Right kidney (tissue), 9 donors: ENCODE data around the gene TTC21A.
"Not testable (repeated sequence)": the region's sequence is repeated elsewhere in the genome, so short reads cannot be mapped to it uniquely, and the experiment has no call there.

Experiments used
- DNase-seq: peaks from one replicate; pipeline ENCODE4 v3.0.0-alpha.2; 2016
- long read RNA-seq, 8 donors: transcript quantifications; one replicate each; lab custom pipeline, GENCODE V29; 2026

TTC21A gene, protein sequence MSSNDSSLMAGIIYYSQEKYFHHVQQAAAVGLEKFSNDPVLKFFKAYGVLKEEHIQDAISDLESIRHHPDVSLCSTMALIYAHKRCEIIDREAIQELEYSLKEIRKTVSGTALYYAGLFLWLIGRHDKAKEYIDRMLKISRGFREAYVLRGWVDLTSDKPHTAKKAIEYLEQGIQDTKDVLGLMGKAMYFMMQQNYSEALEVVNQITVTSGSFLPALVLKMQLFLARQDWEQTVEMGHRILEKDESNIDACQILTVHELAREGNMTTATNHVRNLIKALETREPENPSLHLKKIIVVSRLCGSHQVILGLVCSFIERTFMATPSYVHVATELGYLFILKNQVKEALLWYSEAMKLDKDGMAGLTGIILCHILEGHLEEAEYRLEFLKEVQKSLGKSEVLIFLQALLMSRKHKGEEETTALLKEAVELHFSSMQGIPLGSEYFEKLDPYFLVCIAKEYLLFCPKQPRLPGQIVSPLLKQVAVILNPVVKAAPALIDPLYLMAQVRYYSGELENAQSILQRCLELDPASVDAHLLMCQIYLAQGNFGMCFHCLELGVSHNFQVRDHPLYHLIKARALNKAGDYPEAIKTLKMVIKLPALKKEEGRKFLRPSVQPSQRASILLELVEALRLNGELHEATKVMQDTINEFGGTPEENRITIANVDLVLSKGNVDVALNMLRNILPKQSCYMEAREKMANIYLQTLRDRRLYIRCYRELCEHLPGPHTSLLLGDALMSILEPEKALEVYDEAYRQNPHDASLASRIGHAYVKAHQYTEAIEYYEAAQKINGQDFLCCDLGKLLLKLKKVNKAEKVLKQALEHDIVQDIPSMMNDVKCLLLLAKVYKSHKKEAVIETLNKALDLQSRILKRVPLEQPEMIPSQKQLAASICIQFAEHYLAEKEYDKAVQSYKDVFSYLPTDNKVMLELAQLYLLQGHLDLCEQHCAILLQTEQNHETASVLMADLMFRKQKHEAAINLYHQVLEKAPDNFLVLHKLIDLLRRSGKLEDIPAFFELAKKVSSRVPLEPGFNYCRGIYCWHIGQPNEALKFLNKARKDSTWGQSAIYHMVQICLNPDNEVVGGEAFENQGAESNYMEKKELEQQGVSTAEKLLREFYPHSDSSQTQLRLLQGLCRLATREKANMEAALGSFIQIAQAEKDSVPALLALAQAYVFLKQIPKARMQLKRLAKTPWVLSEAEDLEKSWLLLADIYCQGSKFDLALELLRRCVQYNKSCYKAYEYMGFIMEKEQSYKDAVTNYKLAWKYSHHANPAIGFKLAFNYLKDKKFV (N-terminal part only)
- long read RNA-seq, donor 1, partial matches to known transcripts = 0 of 4 reads
- long read RNA-seq, donor 1, other reads (novel, unspliced or antisense) = 0 of 4 reads
- long read RNA-seq, donor 2 = 0 reads
- long read RNA-seq, donor 3 = 0 reads
- long read RNA-seq, donor 4, partial matches to known transcripts = 0 of 1 reads
- long read RNA-seq, donor 4, other reads (novel, unspliced or antisense) = 0 of 1 reads
- long read RNA-seq, donor 5 = 0 reads
- long read RNA-seq, donor 6 = 0 reads
- long read RNA-seq, donor 7, partial matches to known transcripts = 0 of 1 reads
- long read RNA-seq, donor 7, other reads (novel, unspliced or antisense) = 0 of 1 reads
- long read RNA-seq, donor 8, partial matches to known transcripts = 0 of 1 reads
- long read RNA-seq, donor 8, other reads (novel, unspliced or antisense) = 0 of 1 reads

DNA sequence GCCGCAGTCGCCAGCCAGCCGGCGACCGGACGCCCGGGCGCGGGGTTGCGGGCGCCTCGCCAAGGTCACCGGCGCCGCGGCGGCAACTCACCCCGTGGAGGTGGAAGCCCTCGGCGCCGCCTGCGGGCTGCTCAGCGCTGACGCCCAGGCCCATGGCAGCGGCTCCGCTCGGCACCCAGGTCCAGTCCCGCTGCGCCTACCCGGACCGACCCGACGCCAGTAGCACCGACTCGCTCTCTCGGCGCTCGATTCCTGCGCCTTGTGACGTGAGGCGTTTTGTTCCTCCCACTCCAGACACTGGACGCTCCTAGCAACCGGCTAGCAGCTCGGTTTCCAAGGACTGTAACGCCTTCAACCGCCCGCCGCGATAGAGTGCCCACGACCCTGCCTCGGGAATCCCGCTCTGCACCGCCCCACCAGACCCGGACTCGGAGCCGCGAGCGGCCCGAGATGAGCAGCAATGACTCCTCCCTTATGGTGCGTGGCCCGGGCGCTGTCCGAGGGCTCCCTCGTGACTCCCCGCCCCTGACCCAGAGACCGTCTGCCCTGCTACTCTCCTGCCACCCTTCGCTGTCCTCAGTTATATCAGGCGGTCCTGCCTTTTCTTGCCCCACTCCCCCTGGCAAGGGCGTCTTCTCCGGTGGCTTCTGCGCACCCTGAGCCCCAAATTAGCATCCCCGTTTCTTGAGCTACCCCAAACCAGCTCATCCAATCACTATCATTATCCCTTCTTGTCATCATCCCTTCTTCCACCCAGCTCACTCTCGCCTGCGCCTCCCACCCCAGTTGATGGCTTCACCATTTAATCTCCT lies at the start of gene TTC21A, which contains the start of gene GORASP1:
Gene TTC21A (plus strand): TSS at position 293 of the 812 bp plus-strand sequence. CDS start 158 bp downstream, at position 451.
Gene GORASP1 (minus strand): TSS at position 240 of the 812 bp plus-strand sequence. CDS start 86 bp downstream, at position 154.
- DNase-seq = peak; percentile 93

DNA sequence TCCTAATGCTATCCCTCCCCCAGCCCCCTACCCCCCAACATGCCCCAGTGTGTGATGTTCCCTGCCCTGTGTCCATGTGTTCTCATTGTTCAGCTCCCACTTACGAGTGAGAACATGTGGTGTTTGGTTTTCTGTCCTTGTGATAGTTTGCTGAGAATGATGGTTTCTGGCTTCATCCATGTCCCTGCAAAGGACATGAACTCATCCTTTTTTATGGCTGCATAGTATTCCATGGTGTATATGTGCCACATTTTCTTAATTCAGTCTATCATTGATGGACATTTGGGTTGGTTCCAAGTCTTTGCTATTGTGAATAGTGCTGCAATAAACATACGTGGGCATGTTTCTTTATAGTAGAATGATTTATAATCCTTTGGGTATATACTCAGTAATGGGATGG lies 46.3 kb upstream of the TTC21A start:
- not testable (repeated sequence) for DNase-seq

DNA sequence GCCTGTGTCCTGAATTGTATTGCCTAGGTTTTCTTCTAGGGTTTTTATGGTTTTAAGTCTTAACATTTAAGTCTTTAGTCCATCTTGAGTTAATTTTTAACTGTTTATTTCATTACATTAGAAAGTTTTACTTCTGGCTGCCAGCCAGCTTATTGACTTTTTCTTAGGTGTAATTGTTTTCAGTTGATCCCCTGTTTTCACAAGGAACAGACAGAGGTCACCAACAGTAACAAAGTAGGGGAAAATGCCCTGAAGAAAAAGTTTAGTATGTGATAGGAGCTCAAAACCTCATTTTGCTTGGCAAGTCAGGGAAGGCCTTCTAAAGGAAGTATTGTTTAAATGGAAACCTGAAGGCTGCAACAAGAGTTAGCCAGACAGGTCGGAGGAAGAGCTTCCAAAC lies 45.3 kb upstream of the TTC21A start:
- no peak for DNase-seq

DNA sequence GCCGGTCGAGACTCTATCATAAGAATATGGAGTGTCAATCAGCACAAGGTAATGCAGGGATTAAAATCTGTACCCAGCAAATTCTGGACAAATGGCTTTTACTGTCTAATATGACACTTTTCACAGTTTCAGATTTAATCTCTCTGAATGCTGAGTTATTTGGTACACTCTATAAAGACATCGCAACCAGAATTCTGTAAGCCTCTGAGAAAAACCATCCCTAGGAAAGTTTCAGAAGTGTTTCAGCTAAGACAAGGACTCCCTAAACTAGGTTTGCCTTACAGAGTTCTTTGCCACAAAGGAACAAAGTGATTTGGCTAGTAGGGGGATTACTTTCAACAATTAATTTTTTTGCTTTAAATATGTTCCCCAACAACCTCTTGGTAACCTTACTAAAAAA lies 44.3 kb upstream of the TTC21A start:
- DNase-seq = no peak

DNA sequence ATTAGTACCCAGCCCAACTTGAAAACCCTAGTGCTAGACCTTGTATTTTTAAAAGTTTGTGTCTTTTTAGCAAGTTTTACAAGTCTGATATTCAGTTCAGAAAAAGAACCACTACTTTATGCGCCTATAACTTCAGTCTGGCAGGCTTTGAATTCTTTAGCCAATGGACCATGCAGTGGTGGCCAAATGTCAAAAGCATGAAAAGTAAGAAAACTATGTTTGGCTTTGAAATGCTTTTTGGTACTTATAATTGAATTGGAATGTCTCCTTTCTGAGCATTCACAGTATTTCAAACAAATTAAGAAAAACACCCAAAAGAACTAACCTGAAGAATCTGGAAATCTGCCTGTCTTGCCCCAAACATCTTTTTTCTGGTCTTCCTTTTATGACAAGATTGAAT lies 42.8 kb upstream of the TTC21A start:
- DNase-seq = no peak

DNA sequence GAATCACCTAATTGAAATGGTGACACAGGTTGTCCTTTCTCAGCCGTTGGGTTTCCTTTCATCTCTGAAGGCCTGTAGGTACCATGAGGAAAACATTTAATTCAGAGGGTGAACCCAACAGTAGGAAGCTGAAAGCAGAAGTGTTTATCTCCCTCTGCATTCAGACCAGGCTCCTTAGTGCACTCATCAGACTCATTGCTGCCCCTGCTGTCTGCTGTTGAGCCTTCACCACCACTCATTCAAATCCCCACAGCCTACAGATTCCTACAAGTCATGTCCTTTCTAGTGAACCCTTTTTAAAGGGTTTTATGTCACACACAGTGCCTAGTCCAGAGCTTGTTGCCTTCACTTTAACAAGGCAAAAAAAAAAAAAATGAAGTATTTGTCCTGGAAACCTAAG lies 42.3 kb upstream of the TTC21A start:
- no peak for DNase-seq

DNA sequence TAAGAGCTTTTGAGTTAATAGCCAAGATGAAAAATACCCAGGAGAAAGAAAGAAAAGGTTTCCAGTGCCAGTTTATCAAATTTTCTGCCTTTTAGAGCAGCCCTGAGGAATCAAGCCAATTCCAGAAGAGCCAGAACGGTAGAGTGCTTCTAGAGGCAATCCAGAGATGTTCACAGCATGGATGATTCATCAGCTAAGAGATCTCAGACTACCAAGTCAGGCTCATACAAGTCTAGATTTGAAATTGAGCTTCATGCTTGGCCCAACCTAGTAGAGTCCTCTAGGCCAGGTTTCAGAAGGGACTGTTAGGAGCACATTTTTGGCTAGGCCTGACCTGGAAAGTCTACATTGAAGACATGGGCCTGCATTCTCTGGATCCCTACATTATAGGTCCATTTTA lies 40.2 kb upstream of the TTC21A start:
- DNase-seq = no peak

DNA sequence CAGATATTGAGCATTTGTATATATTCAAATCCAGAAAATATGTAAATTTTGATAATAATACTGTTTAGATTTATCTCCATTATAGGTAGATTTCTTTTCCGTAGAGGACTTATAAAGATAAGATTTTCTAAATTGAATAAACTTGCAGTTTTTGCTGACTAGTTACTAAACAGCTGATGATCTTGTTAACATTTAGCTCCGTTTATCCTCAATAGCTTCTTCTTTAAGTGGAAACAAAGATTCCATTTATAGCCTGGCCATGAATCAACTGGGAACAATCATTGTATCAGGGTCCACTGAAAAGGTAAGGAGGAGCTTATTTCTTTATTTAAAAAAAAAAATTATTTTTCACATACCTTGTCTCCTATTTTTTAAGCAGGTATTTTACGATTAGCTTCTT lies 38.9 kb upstream of the TTC21A start:
- no peak for DNase-seq

DNA sequence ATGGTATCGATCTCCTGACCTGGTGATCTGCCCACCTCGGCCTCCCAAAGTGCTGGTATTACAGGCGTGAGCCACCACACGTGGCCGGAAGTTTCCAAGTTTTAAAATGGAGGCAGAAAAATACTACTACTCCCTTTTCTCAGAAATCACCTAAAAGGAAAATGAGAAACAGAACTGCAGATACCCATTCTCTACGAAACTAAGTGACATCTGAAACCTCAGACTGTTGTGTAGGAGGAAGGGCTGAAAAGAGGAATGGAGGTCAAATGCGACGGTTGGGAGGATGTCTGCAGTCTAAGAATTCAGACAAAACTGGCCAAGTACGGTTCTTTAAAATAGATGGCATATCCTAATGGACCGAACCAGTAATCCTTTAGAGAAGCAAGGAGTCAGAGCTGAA lies 31.6 kb upstream of the TTC21A start:
- DNase-seq = no peak

DNA sequence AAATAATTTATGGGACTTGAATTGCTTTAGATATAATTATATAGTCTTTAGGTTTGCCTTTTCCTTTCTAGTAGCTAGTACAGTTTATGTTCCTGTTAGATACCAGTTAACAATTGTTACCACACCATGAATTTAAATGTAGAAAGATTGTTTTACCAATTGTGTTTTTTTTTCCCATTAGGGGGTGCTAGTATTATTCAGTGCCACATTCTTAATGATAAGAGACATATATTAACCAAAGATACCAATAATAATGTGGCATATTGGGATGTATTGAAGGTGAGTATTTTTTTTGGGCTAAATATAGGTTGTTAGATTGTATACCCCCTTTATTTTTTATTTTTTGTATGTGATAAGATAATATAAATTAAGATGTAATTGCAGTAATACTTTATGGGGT lies 27.9 kb upstream of the TTC21A start:
- no peak for DNase-seq

DNA sequence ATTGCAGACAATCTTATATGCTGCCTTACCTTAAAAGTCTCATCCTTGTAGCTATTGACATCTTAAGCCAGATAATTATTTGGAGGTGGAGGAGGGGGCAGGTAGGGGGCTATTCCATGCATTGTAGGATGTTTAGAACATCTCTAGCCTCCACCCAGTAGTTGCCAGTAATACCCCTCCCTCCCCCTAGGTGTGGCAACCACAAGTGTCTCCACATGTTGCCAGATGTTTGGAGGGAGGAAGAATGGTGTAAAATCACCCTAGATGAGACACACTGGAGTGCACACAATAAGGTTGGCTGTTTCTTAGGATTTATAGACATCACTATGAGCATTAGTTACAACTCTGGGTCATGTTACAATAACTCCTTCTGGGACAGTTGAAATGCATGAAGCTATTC lies 27.5 kb upstream of the TTC21A start:
- DNase-seq = no peak

DNA sequence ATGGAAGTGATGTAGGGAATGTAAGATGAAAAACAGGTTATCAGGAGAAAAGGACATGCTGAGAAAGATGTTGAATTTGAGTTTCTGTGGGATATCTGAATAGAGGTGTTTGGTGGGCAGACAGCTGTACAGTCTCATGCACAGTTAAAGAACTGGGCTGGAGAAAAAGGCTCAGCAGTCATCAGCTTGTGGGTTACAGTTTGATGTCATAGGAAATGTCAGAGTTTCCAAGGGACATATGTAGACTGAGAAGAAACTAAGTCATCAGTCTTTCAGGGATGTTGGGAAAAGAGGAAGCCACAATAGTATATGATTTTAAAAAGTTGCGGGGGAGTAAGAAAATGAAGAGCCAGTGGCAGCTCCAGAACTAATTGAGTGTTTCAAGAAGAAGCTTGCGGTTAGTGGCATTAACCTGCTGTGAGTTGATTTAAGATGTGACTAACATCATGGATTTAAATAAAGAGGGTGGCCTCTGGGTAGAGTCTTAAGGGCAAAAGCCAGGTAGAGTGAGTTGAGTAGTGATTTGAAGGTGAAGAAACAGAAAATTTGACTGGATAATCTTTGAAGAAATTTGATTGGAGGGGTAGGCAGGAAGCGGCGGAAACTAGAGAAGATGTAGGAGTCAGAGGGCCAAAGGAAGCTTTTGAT lies 24.7 kb upstream of the TTC21A start:
- no peak for DNase-seq

DNA sequence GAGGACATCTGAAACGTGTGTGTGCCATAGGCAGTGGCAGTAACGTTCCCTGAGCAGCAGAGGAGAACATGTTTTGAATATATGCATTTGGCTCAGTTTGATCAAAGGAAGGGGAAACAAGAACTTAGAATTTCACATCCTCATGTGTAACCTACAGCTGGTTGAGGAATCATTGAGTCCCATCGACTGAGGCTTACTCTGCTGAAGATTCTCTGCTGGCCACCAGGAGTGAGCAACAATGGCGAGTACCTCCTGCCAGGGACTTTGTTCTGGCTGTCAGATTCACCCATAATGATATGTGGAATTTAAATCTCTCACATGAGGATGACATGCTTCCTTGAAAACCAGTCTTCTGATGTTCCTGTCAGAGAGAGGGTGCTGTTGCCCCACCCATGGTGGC lies 21.3 kb upstream of the TTC21A start:
- DNase-seq = no peak

DNA sequence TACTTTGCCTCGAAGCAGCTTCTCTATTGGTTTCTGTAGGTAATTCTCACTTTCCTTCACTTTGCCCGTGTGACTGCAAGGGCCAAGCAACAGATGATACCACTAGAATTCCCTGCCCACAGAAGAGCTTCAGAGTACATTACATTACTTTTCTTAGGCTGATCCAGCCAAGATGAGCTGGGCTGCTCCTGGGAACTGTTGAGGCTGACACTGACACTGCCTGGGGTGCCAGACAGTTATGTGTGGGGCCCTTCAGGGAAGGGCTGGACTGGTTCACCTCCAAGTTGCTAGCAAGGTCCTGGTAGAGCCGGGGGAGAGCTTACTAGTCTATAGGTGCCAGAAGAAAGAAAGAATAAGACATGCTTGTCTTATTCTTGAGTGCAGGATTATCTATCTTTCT lies 19.0 kb upstream of the TTC21A start:
- DNase-seq = no peak

DNA sequence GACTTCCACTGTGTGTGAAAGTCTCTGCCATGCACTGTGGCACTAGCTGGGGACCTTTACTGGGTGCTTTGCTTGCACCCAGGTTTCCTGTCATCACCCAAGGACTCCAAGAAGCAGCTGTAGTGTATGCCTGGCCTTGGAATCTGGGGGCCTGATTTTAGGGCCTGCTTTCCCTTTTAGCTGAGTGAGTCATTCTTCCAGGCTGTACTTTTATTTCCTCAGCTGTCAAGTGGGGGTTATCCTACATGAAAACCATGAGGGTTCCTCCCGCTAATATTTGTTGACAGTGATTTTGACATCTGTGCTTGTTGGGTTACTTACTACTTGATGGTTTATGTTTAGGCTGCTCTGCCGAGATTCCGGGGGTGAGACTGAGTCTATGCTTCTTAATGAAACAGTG lies 18.6 kb upstream of the TTC21A start:
- DNase-seq = no peak

DNA sequence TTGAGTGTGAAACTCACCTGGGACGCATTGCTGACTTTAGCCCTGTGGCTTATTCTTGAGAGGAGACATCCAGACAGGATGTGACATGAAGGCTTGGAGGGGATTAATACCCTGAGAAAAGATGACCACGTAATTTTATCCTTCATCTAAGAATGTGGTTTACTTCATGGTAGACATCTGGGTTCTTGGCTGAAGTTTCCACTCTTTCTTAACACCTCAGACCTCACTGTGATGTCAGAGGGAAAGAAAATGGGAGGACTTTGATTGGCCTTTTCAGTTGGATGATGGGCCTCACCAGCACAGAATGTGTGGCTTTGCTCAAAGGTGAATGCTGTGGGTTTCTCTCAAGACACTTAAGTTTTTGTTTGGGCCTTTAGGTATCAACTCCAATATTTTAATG lies 16.6 kb upstream of the TTC21A start:
- no peak for DNase-seq

DNA sequence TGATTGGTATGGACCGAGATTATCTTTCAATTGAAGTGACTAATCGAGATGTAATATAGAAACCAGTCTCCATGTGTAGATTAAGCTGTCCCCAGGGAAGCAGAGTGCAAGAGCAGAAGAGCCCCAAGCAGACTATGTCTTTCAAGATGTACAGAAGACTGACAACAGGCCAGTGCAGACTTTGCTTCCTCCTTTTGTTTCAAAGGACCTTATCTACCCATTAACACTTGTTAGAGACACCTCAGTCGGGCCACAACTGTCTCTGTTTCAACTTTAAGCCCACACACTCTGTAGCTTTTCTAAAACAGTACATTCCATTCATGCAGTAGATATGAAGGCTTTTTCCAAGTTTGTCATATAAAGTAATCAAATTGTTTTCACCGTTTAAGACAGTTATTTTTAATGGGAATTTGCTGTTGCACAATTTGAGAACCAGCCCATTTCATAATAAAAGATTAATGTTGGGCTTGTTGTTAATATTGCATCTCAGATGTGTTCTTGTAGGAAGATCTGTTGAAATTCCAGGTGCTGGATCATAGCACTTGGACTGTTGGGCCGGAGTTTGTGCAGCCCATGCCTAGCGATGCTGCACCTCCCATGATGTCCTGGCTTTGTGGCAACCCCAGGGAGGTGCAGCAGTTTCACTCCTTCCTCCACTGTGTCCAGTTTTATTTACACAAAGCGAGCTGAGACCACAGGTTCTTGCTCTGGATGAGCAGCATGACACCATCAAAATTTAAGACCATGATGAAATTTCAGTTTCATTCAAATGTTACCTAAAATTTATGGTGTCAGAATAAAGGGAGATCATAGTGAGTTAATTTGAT lies 12.4 kb upstream of the TTC21A start:
- DNase-seq = no peak

DNA sequence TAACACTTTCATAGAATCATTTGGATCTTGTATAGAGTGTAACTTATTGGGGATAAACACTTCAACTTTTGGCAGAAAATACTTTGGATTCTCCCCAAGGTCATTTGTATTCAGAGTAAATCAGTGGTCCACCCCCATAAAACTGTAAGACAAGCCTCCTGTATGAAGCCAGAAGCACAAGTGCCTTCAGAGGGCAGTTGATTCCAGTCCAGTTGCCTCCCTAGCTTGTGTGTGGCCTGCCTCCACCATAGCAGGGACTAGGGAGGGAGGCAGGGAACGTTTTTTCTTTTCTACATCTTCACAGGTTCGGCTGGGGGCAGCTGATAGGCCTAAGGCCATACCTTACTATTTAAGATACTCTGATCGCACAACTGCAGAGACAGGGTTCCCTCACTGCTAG lies 11.7 kb upstream of the TTC21A start:
- no peak for DNase-seq

DNA sequence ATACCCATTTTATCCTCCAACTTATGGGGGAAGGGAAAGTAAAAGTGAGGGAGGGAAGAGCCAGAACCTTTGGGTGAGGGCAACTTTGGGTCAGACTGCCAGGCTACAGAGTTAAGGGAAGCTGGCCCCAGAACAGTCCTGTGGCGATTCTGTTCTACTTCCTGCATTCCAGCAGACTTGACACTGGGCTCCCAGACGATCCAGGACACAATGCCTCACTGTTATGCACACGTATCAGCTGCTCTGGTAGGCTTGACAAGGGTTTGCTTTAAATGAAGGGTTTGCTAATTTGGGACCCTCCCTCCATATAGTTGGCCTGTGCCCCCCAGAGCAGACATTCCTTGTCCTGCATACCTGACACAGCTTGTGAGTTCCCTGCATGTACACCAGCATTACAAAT lies 10.7 kb upstream of the TTC21A start:
- no peak for DNase-seq
